ENCODE data around the gene TMPRSS7. TPM values are rescaled to one million over a fixed set of nuclear protein-coding genes. Genes with fewer than 3 reads are reported as not detected.

Gene TMPRSS7
- polyA plus RNA-seq, 1 of the 3 experiments (the other 2 are of a cell fraction): 0.02 TPM

DNA sequence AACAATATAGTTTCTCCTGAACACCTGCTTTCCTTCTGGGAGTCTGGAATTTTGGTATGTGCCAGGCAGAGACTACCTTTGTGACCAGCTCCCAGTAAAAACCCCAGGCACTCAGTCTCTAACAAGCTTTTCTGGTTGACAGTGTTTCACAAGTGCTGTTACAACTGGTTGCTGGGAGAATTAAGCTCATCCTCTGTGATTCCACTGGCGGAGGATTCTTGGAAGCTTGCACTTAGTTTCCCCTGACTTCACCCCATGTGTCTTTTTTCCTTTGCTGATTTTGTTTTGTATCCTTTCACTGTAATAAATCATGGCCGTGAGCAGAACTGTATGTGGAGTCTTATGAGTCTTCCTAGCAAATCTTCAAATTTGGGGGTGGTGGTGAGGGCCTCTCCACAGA is 41.5 kb upstream of the TMPRSS7 start (continued):
- TF ChIP-seq NFIC (IDR thresholded peaks at IDR 0.05; ENCODE audit: borderline replicate concordance) (no peak), RXRA (IDR thresholded peaks at IDR 0.05; ENCODE audit: borderline replicate concordance, low read depth) (no peak), FOXJ3 (CRISPR knock-in tag; IDR thresholded peaks at IDR 0.05) (no peak), EP300 (IDR thresholded peaks at IDR 0.05; ENCODE audit: borderline replicate concordance in 1 of 2, low read depth in 1 of 2, low read length in 1 of 2) (no peak)

- 19% methylated on average over 29 of the region's 30 CpGs for WGBS (ENCODE audit: low lambda C conversion rate)
- H3K4me2 ChIP-seq: peak within 1 kb of the TSS; percentile 84
- peaks cover 12 to 33% of the 10 kb centered on the region in 2 experiments; a peak in 3 of 4 replicates for H3K4me1 ChIP-seq (ENCODE audit: control insufficient read depth in 1 of 2, insufficient read depth in 2 of 2, low read depth in 1 of 2, low read length in 1 of 2)
- H3F3A ChIP-seq (replicated peaks; ENCODE audit: insufficient read depth): no peaks in the 10 kb centered on the region
- peak; percentile 69; the same call in 1 of the 2 replicates for TF ChIP-seq TAF1 (IDR thresholded peaks at IDR 0.05; ENCODE audit: borderline replicate concordance, low read depth, low read length)
- peak; percentile 5; the same call in 1 of the 2 replicates for TF ChIP-seq MAX (IDR thresholded peaks at IDR 0.05; ENCODE audit: low read depth)
- TF ChIP-seq ELF1 (IDR thresholded peaks at IDR 0.05): no peak
- TF ChIP-seq RCOR1 (IDR thresholded peaks at IDR 0.05; ENCODE audit: low read length): no peak
- TF ChIP-seq POLR2AphosphoS5 (IDR thresholded peaks at IDR 0.05; ENCODE audit: low read depth, low read length): peak; percentile 57; the same call in 1 of the 2 replicates
- peak; percentile 53 for TF ChIP-seq CHD2 (IDR thresholded peaks at IDR 0.05; ENCODE audit: low read length, partially characterized antibody)
- 0 out of 2 replicates have a peak, but pooled peaks have one; percentile 24 for TF ChIP-seq FOXJ3 (CRISPR knock-in tag; IDR thresholded peaks at IDR 0.05)
- peak; percentile 93 for TF ChIP-seq PBX3 (IDR thresholded peaks at IDR 0.05)
- no peak for TF ChIP-seq RXRA (IDR thresholded peaks at IDR 0.05; ENCODE audit: borderline replicate concordance, low read depth)
- H3K9me2 ChIP-seq: no peaks in the 10 kb centered on the region
- H3K27me3 ChIP-seq (ENCODE audit: insufficient read depth): no peaks in the 10 kb centered on the region
- ChIA-PET CTCF (interaction anchor here (1.0 to 14.5 kb wide), 8 partner anchors 9 to 283 kb away, joined by 3 to 165 read pairs (median 11); partner anchors contain the start of gene ABHD10), POLR2A (interaction anchor here (0.6 to 3.0 kb wide), 6 partner anchors 9 to 396 kb away, joined by 3 to 20 read pairs (median 5); partner anchors contain the start of genes ABHD10 and TMPRSS7)
- peak within 1 kb of the TSS; percentile 94 for H2AFZ ChIP-seq (ENCODE audit: low read depth)
- H3K36me3 ChIP-seq (replicated peaks in 1 of 2; ENCODE audit: control insufficient read depth in 1 of 2, insufficient read depth in 2 of 2, low read length in 1 of 2): peaks cover 0 to 3% of the 10 kb centered on the region in 2 experiments
- no peaks in the 10 kb centered on the region for H4K20me1 ChIP-seq (ENCODE audit: insufficient read depth)
- H3K27ac ChIP-seq (ENCODE audit: low read depth in 2 of 2, low read length in 1 of 2): peak within 1 kb of the TSS; percentile 29 to 96
- peak; percentile 70 for DNase-seq
- no peaks in the 10 kb centered on the region for H3K79me2 ChIP-seq (ENCODE audit: insufficient read depth)
- H3K9me3 ChIP-seq: no peaks in the 10 kb centered on the region
- peak within 1 kb of the TSS; percentile 61 for H3K9ac ChIP-seq
- H3K4me3 ChIP-seq (ENCODE audit: low read depth in 2 of 2, low read length in 1 of 2): peak within 1 kb of the TSS; percentile 61 to 77
Measured at GRCh38 chr3:111998636-111999483, 35.7 kb upstream of the TMPRSS7 start, which contains the start of gene TAGLN3. TSS of gene TAGLN3 (plus strand) at chr3:111998922. CDS start at chr3:111999423, 501 bp downstream.

Data from SK-N-SH (cell line).